SK-N-SH treated with all-trans-retinoic acid at 6 μM for 48 hours (cell line): ENCODE measurements around the gene PSME3IP1.
A peak's percentile ranks its signal among the peaks of the same experiment; 100 is the strongest.

ENCODE experiments used
- ATAC-seq: fragments of 200-7000 bp; cut with Tn5 transposase; 3 replicates; pipeline ENCODE4 v1.9.1; 2020; ENCODE audit warnings: mild to moderate bottlenecking, moderate library complexity
- CSDC2 ChIP-seq: fragments of 250-450 bp; sonication (Bioruptor Pico); IDR thresholded peaks from 2 replicates; pipeline ENCODE4 v1.5.0; 2020; ENCODE audit warnings: mild to moderate bottlenecking, moderate library complexity
- GLIS3 ChIP-seq: fragments of 250-450 bp; sonication (Bioruptor Pico); IDR thresholded peaks from 2 replicates; pipeline ENCODE4 v1.5.0; 2020; ENCODE audit warnings: mild to moderate bottlenecking, moderate library complexity
- ISL1 ChIP-seq: fragments of 250-450 bp; sonication (Bioruptor Pico); IDR thresholded peaks from 2 replicates; pipeline ENCODE4 v2.1.2; 2022; ENCODE audit warnings: mild to moderate bottlenecking, moderate library complexity
- PATZ1 ChIP-seq: fragments of 250-450 bp; sonication (Bioruptor Pico); IDR thresholded peaks from 2 replicates; pipeline ENCODE4 v1.8.0; 2020; ENCODE audit warnings: mild to moderate bottlenecking, moderate library complexity, borderline replicate concordance
- PPARA ChIP-seq: fragments of 250-450 bp; sonication (Bioruptor Pico); IDR thresholded peaks from 2 replicates; pipeline ENCODE4 v1.5.0; 2020; ENCODE audit warnings: mild to moderate bottlenecking, borderline replicate concordance
- TCF4 ChIP-seq: fragments of 250-450 bp; sonication (Bioruptor Pico); IDR thresholded peaks from 2 replicates; pipeline ENCODE4 v1.8.0; 2021; ENCODE audit warnings: mild to moderate bottlenecking, moderate library complexity, borderline replicate concordance
- TOX ChIP-seq: fragments of 250-450 bp; sonication (Bioruptor Pico); IDR thresholded peaks from 2 replicates; pipeline ENCODE4 v1.8.0; 2021; ENCODE audit warnings: mild to moderate bottlenecking, moderate library complexity, borderline replicate concordance
- TSHZ2 ChIP-seq: fragments of 250-450 bp; sonication (Bioruptor Pico); IDR thresholded peaks from 2 replicates; pipeline ENCODE4 v1.5.0; 2020; ENCODE audit warnings: mild to moderate bottlenecking, moderate library complexity
- ZC3H10 ChIP-seq: fragments of 250-450 bp; sonication (Bioruptor Pico); IDR thresholded peaks from 2 replicates; pipeline ENCODE4 v1.5.1; 2021; ENCODE audit warnings: mild to moderate bottlenecking, moderate library complexity
- ZFP30 ChIP-seq: fragments of 450-650 bp; formaldehyde crosslinking; IDR thresholded peaks from 2 replicates; pipeline ENCODE4 v1.5.0; 2022; ENCODE audit warnings: mild to moderate bottlenecking, moderate library complexity
- ZNF70 ChIP-seq: fragments of 450-650 bp; formaldehyde crosslinking; IDR thresholded peaks from 2 replicates; pipeline ENCODE4 v1.5.0; 2020; ENCODE audit warnings: mild to moderate bottlenecking, moderate library complexity
- ZNF8 ChIP-seq: fragments of 450-650 bp; formaldehyde crosslinking; IDR thresholded peaks from 2 replicates; pipeline ENCODE4 v1.5.0; 2020; ENCODE audit warnings: mild to moderate bottlenecking, moderate library complexity
- TF ChIP-seq, protein P1 (sequence below): fragments of 250-450 bp; sonication (Bioruptor Pico); IDR thresholded peaks from 2 replicates; pipeline ENCODE4 v1.8.0; 2021; ENCODE audit warnings: low read depth, mild to moderate bottlenecking, moderate library complexity, borderline replicate concordance
- TF ChIP-seq, protein P2 (sequence below): fragments of 250-450 bp; sonication (Bioruptor Pico); IDR thresholded peaks from 2 replicates; pipeline ENCODE4 v1.5.1; 2020; ENCODE audit warnings: low read depth, mild to moderate bottlenecking, moderate library complexity
- TF ChIP-seq, protein P3 (sequence below): fragments of 250-450 bp; sonication (Bioruptor Pico); IDR thresholded peaks from 2 replicates; pipeline ENCODE4 v1.5.1; 2021; ENCODE audit warnings: mild to moderate bottlenecking, moderate library complexity

PSME3IP1 gene, protein sequence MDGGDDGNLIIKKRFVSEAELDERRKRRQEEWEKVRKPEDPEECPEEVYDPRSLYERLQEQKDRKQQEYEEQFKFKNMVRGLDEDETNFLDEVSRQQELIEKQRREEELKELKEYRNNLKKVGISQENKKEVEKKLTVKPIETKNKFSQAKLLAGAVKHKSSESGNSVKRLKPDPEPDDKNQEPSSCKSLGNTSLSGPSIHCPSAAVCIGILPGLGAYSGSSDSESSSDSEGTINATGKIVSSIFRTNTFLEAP

DNA sequence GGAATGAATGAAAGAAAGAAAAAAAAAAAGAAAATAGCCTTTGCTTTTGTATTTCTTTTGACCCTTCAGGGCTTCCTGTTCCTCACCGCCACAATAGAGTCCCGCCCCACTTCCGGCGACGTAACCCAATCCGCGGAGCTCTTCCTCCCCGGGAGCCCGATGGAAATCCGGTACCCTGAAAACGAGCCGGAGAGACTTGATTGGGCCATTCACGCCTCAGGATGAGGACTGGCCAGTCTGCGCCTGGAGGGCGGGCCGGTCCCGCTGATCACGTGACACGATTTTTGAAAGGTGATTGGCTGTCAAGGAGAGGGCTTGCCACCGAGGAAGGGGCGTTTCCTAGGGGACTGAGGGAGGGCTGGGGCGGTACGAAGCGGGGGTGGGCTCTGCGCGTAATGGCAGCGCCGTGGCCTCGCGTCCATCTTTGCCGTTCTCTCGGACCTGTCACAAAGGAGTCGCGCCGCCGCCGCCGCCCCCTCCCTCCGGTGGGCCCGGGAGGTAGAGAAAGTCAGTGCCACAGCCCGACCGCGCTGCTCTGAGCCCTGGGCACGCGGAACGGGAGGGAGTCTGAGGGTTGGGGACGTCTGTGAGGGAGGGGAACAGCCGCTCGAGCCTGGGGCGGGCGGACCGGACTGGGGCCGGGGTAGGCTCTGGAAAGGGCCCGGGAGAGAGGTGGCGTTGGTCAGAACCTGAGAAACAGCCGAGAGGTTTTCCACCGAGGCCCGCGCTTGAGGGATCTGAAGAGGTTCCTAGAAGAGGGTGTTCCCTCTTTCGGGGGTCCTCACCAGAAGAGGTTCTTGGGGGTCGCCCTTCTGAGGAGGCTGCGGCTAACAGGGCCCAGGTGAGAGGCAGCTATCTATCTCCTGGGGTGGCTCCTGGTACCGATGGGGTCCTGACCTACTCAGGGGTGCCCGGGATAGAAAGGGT is at the start of gene PSME3IP1, which contains the start of gene RSPRY1:
PSME3IP1 (minus strand) TSS at position 95 of the 927 bp plus-strand sequence. CDS start 12,185 bp downstream, outside the sequence.
RSPRY1 (plus strand) TSS at position 385 of the 927 bp plus-strand sequence. CDS start 18,330 bp downstream, outside the sequence.
- peak; percentile 96 for ATAC-seq
- TF ChIP-seq ZC3H10 (CRISPR knock-in tag), result no peak
- TF ChIP-seq, protein P1, sequence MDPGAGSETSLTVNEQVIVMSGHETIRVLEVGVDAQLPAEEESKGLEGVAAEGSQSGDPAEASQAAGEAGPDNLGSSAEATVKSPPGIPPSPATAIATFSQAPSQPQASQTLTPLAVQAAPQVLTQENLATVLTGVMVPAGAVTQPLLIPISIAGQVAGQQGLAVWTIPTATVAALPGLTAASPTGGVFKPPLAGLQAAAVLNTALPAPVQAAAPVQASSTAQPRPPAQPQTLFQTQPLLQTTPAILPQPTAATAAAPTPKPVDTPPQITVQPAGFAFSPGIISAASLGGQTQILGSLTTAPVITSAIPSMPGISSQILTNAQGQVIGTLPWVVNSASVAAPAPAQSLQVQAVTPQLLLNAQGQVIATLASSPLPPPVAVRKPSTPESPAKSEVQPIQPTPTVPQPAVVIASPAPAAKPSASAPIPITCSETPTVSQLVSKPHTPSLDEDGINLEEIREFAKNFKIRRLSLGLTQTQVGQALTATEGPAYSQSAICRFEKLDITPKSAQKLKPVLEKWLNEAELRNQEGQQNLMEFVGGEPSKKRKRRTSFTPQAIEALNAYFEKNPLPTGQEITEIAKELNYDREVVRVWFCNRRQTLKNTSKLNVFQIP (CRISPR knock-in tag), result no peak
- no peak for TF ChIP-seq TCF4 (CRISPR knock-in tag)
- TF ChIP-seq, protein P2, sequence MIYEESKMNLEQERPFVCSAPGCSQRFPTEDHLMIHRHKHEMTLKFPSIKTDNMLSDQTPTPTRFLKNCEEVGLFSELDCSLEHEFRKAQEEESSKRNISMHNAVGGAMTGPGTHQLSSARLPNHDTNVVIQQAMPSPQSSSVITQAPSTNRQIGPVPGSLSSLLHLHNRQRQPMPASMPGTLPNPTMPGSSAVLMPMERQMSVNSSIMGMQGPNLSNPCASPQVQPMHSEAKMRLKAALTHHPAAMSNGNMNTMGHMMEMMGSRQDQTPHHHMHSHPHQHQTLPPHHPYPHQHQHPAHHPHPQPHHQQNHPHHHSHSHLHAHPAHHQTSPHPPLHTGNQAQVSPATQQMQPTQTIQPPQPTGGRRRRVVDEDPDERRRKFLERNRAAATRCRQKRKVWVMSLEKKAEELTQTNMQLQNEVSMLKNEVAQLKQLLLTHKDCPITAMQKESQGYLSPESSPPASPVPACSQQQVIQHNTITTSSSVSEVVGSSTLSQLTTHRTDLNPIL (CRISPR knock-in tag), result no peak
- no peak for TF ChIP-seq TOX (CRISPR knock-in tag)
- TF ChIP-seq CSDC2 (CRISPR knock-in tag), result no peak
- TF ChIP-seq PPARA (CRISPR knock-in tag), result no peak

- TF ChIP-seq ISL1 (CRISPR knock-in tag), result no peak
- no peak for TF ChIP-seq ZFP30 (CRISPR knock-in tag)
- TF ChIP-seq TCF4 (CRISPR knock-in tag), result no peak
- TF ChIP-seq, protein P2 (CRISPR knock-in tag), result no peak
- TF ChIP-seq, protein P3, sequence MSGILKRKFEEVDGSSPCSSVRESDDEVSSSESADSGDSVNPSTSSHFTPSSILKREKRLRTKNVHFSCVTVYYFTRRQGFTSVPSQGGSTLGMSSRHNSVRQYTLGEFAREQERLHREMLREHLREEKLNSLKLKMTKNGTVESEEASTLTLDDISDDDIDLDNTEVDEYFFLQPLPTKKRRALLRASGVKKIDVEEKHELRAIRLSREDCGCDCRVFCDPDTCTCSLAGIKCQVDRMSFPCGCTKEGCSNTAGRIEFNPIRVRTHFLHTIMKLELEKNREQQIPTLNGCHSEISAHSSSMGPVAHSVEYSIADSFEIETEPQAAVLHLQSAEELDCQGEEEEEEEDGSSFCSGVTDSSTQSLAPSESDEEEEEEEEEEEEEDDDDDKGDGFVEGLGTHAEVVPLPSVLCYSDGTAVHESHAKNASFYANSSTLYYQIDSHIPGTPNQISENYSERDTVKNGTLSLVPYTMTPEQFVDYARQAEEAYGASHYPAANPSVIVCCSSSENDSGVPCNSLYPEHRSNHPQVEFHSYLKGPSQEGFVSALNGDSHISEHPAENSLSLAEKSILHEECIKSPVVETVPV (CRISPR knock-in tag), result no peak
- no peak for TF ChIP-seq CSDC2 (CRISPR knock-in tag)
- no peak for TF ChIP-seq ZNF70 (CRISPR knock-in tag)
- no peak for TF ChIP-seq PPARA (CRISPR knock-in tag)
- no peak for TF ChIP-seq TSHZ2
- TF ChIP-seq, protein P1 (CRISPR knock-in tag), result no peak
- no peak for TF ChIP-seq GLIS3
- no peak for TF ChIP-seq ZNF8 (CRISPR knock-in tag)
- no peak for TF ChIP-seq PATZ1
- ATAC-seq, result no peak
These were observed 49.5 kb upstream of the PSME3IP1 start for GRCh38 chr16:57235128-57236021.
